Esophagus squamous epithelium (tissue), 5 donors: ENCODE results near the gene GDI2. TPM values are rescaled to one million over a fixed set of nuclear protein-coding genes. Genes with fewer than 3 reads are reported as not detected.

Experiments used
- DNase-seq: peaks from one replicate; lab custom pipeline; 2025; lab: John Stamatoyannopoulos, UW
- H3K27ac ChIP-seq, 4 donors: fragments of 200-600 bp; sonication (generic); one replicate each; pipeline ENCODE4 v1.5.1; 2016 to 2019; ENCODE audit warnings: mild to moderate bottlenecking in 1 of 4
- H3K27me3 ChIP-seq, 4 donors: fragments of 200-600 bp; sonication (generic); 1 replicate in 3 of 4; 2 replicates in 1 of 4; pipeline versions ENCODE4 v1.5.1 to v1.6.0; 2017 to 2021; ENCODE audit warnings: antibody characterized with exemption in 1 of 4
- H3K36me3 ChIP-seq, 3 donors: fragments of 200-600 bp; sonication (generic); one replicate each; pipeline ENCODE4 v1.5.1; 2016 to 2019
- H3K4me1 ChIP-seq, 3 donors: fragments of 200-600 bp; sonication (generic); one replicate each; pipeline ENCODE4 v1.5.1; 2017 to 2019
- H3K4me3 ChIP-seq, 4 donors: fragments of 200-600 bp; sonication (generic); 1 replicate in 3 of 4; 2 replicates in 1 of 4; pipeline ENCODE4 v1.5.1; 2016 to 2019; ENCODE audit warnings: mild to moderate bottlenecking in 2 of 4, moderate library complexity in 1 of 4
- H3K9me3 ChIP-seq, 3 donors: fragments of 200-600 bp; sonication (generic); one replicate each; pipeline ENCODE4 v1.5.1; 2016 to 2019
- CTCF ChIP-seq, 6 experiments: fragments of 450-650 bp in 4 of 6; fragments of 200-600 bp in 2 of 6; sonication (generic) in 2 of 6; IDR thresholded peaks; one replicate each; pipeline ENCODE4 v1.5.1; 2016 to 2019; ENCODE audit warnings: antibody characterized with exemption in 6 of 6, mild to moderate bottlenecking in 4 of 6, moderate library complexity in 4 of 6
- POLR2A ChIP-seq, 4 donors: fragments of 450-650 bp; IDR thresholded peaks; one replicate each; pipeline ENCODE4 v1.6.1; 2017; ENCODE audit warnings: antibody characterized with exemption in 4 of 4, mild to moderate bottlenecking in 4 of 4, moderate library complexity in 3 of 4
- WGBS, 2 donors: methylation state at CpG; one replicate each; pipeline ENCODE4 v1.1.5; 2018; 5-methylcytosine and 5-hydroxymethylcytosine counted together
- intact Hi-C: fragments of 100-400 bp; cut with DNase I; formaldehyde crosslinking; loops from one replicate; pipeline ENCODE4 v1.15.0; 2022
- total RNA-seq, 4 donors: library from RNA; depleted of rRNA; stranded (reverse); fragments of >200 nt; gene quantifications; one replicate each; pipeline ENCODE4 v1.1.0, GENCODE V29; 2016
- donor health status: DM: yes; HTN: yes; CAD: no.

Gene GDI2
- total RNA-seq, 4 donors from 2014 or later = 153 to 299 (median 257) TPM

- Histone ChIP-seq H3K27ac (no peak overlapping the region), H3K4me3 (no peak overlapping the region), H3K36me3 (peaks cover 11 to 91% (median 13%) of the 10 kb centered on the region in 3 donors), H3K27me3 (no peaks in the 10 kb centered on the region), H3K4me1 (no peaks in the 10 kb centered on the region), H3K9me3 (no peaks in the 10 kb centered on the region)
- intact Hi-C loops = no loop called here
- no peak for DNase-seq
- no peak for TF ChIP-seq POLR2A (IDR thresholded peaks at IDR 0.05)
- no peak for TF ChIP-seq CTCF (IDR thresholded peaks at IDR 0.05)
- 95 to 97% methylated on average over 6 of the region's 6 CpGs for WGBS, 2 donors
Measured at GRCh38 chr10:5742116-5742515, 71.1 kb downstream of the GDI2 start.

- WGBS, 2 donors = 73 to 75% methylated on average over 1 of the region's 1 CpG
- Histone ChIP-seq H3K4me3 (no peak overlapping the region), H3K27ac (no peak overlapping the region), H3K4me1 (no peaks in the 10 kb centered on the region), H3K27me3 (no peaks in the 10 kb centered on the region), H3K36me3 (peaks cover 2 to 87% (median 13%) of the 10 kb centered on the region in 3 donors), H3K9me3 (no peaks in the 10 kb centered on the region)
- TF ChIP-seq POLR2A (IDR thresholded peaks at IDR 0.05) (no peak), CTCF (IDR thresholded peaks at IDR 0.05) (no peak)
- intact Hi-C loops = no loop called here
- DNase-seq = no peak
Measured at GRCh38 chr10:5741276-5741675, 72.0 kb downstream of the GDI2 start.

- Histone ChIP-seq H3K4me3 (no peak overlapping the region), H3K27ac (no peak overlapping the region), H3K36me3 (peaks cover 0 to 77% (median 7%) of the 10 kb centered on the region in 3 donors), H3K9me3 (no peaks in the 10 kb centered on the region), H3K4me1 (no peaks in the 10 kb centered on the region), H3K27me3 (no peaks in the 10 kb centered on the region)
- TF ChIP-seq POLR2A (IDR thresholded peaks at IDR 0.05) = no peak
- TF ChIP-seq CTCF (IDR thresholded peaks at IDR 0.05) = no peak
- WGBS, 2 donors = 43 to 50% methylated on average over 2 of the region's 2 CpGs
- intact Hi-C loops = no loop called here
- DNase-seq = no peak
Measured at GRCh38 chr10:5738427-5738826, 74.8 kb downstream of the GDI2 start.

GRCh38 chr10:5737352-5737751 is 75.9 kb downstream of the GDI2 start:
- H3K27me3 ChIP-seq = no peaks in the 10 kb centered on the region
- H3K9me3 ChIP-seq = no peaks in the 10 kb centered on the region
- no peak overlapping the region for H3K27ac ChIP-seq
- no peaks in the 10 kb centered on the region for H3K4me1 ChIP-seq
- no peak overlapping the region for H3K4me3 ChIP-seq
- DNase-seq = no peak
- WGBS, 2 donors = 74 to 77% methylated on average over 5 of the region's 5 CpGs
- H3K36me3 ChIP-seq = peaks cover 0 to 77% (median 3%) of the 10 kb centered on the region in 3 donors
- intact Hi-C loops = no loop called here
- no peak for TF ChIP-seq CTCF (IDR thresholded peaks at IDR 0.05)

- WGBS, 2 donors = 89 to 100% methylated on average over 1 of the region's 1 CpG
- intact Hi-C loops = no loop called here
- Histone ChIP-seq H3K9me3 (no peaks in the 10 kb centered on the region), H3K4me3 (no peak overlapping the region), H3K27me3 (no peaks in the 10 kb centered on the region), H3K4me1 (no peaks in the 10 kb centered on the region), H3K27ac (no peak overlapping the region), H3K36me3 (peaks cover 0 to 77% (median 1%) of the 10 kb centered on the region in 3 donors)
- TF ChIP-seq POLR2A (IDR thresholded peaks at IDR 0.05) (no peak), CTCF (IDR thresholded peaks at IDR 0.05) (no peak)
- no peak for DNase-seq
Measured at GRCh38 chr10:5736591-5736990, 76.6 kb downstream of the GDI2 start.
